GM21529 (cell line): ENCODE results near the gene TTC39C.
"Not testable (repeated sequence)": the region's sequence is repeated elsewhere in the genome, so short reads cannot be mapped to it uniquely, and the experiment has no call there.

ENCODE experiments used
- ATAC-seq: cut with Tn5 transposase; IDR thresholded peaks from one replicate; pipeline ENCODE4 v1.9.1; 2021; ENCODE audit not compliant: unreplicated experiment

The TTC39C gene

GRCh38 chr18:24051031-24051947 is 36.7 kb downstream of the TTC39C start:
- ATAC-seq = peak; percentile 50

GRCh38 chr18:24052053-24052452 is 37.5 kb downstream of the TTC39C start:
- no peak for ATAC-seq

- no peak for ATAC-seq
These were observed 38.7 kb downstream of the TTC39C start for GRCh38 chr18:24053211-24053610.

- no peak for ATAC-seq
These were observed 39.6 kb downstream of the TTC39C start for GRCh38 chr18:24054130-24054529.

GRCh38 chr18:24055009-24055804 is 40.7 kb downstream of the TTC39C start:
- ATAC-seq = peak; percentile 43

GRCh38 chr18:24055878-24056277 is 41.3 kb downstream of the TTC39C start:
- no peak for ATAC-seq

GRCh38 chr18:24056506-24056905 is 42.0 kb downstream of the TTC39C start:
- no peak for ATAC-seq

- no peak for ATAC-seq
These were observed 43.2 kb downstream of the TTC39C start for GRCh38 chr18:24057804-24058203.

- not testable (repeated sequence) for ATAC-seq
These were observed 44.8 kb downstream of the TTC39C start for GRCh38 chr18:24059385-24059784.

GRCh38 chr18:24060644-24061043 is 46.1 kb downstream of the TTC39C start:
- no peak for ATAC-seq

- no peak for ATAC-seq
These were observed 48.7 kb downstream of the TTC39C start for GRCh38 chr18:24063121-24063731.

GRCh38 chr18:24064391-24065100 is 50.0 kb downstream of the TTC39C start:
- ATAC-seq = no peak

- ATAC-seq = no peak
These were observed 51.4 kb downstream of the TTC39C start for GRCh38 chr18:24065906-24066305.

GRCh38 chr18:24068945-24069693 is 54.6 kb downstream of the TTC39C start:
- no peak for ATAC-seq

GRCh38 chr18:24071029-24071428 is 56.5 kb downstream of the TTC39C start:
- ATAC-seq = no peak

GRCh38 chr18:24071779-24072178 is 57.2 kb downstream of the TTC39C start:
- ATAC-seq = no peak

- ATAC-seq = no peak
These were observed 58.2 kb downstream of the TTC39C start for GRCh38 chr18:24072743-24073142.

- no peak for ATAC-seq
These were observed 59.2 kb downstream of the TTC39C start for GRCh38 chr18:24073791-24074190.

GRCh38 chr18:24074757-24075156 is 60.2 kb downstream of the TTC39C start:
- not testable (repeated sequence) for ATAC-seq
